ENCODE measurements around the gene ZNF354B. TPM values are rescaled to one million over a fixed set of nuclear protein-coding genes. Genes with fewer than 3 reads are reported as not detected.

ZNF354B gene
- total RNA-seq: 9.6 and 11.1 TPM in 2 replicates

DNA sequence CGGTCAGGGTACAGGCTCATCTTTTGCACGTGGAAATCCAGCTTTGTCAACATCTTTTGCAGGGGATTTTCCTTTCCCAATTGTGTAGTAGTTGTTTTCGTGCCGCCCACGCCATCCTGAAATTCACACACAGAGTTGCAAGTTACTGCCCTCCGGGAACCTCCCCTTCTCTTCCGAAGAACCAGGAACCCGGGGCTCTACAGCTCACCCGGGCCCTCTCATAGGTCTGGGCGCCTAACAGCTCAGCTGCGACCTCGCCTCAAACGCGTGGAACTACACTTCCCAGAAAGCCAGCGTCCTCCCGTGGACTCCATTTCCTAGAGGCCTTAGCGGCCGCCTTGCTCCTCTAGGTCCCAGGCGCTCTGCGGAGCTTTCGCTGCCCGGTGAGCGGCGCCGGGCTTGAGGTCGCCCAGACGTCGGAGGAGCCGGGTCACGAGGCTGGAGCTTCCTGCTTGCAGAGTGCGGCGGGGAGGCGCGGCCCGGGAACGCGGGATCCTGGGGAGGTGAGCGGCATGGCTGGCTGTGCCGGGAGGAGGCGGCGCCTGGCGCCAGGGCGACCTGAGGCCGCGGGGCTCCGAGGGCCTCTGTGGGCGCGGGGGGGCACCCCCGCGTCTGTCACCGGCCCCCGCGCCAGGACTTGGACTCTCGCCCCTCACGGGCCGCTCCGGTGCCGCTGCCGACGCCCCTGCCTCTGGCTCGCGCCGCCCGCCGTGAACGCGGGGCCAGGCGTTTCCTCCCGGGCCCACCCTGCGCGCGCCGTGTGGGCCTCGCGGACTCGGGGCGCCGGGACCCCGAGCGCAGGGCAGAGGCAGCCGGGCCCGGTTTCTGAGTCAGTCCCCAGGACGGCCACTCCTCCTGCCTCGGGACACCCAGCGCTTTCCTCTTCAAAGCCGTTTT is at the start of gene ZNF354B:
ZNF354B (plus strand) TSS at position 329 of the 897 bp plus-strand sequence. CDS start 1,095 bp downstream, outside the sequence.

DNA sequence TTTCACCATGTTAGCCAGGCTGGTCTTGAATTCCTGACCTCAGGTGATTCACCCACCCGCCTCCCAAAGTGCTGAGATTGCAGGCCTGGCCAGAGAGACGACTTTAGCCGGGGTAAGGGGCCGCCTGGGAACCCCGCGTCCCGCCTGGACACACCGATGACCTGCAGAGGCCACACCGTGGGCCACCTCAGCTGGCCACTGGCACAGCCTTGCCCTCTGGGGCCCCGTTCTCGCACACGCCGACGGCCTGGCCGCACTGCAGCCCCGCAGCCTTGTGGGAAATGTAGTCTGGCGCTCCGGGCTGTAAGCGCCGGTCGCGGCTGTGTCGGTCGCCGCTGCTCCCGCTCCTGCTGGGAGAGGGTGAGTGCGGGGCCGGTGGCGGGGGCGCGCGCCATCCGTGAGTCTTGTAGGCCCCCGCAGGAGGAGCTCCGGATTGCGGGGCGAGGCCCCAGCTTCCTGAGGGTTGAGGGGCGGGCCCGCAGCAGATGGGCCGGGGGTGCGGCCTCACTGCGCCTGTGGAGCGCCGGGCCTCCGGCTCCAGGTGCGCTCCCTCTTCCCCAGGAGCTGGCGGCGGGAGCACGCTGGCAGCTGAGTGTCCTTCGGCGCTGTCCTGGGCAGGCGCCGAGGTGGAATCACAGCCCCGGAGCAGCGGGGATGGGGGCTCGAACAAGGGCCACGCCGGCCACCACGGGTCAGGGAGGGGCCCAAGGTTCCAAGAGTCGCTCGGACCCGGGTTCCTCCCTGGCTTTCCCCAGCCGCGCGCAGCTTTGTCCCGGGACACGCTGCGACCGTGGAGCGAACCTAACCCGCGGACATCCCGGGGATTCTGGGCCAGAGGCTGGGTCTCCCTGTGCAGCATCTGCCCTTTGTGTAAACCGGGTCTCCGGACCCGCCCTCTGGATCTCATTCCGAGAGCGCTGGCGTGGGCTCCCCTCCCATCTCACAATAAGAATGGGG is 36.1 kb downstream of the ZNF354B start, which contains the start of gene ZFP2:
ZFP2 (plus strand) TSS at position 299 of the 957 bp plus-strand sequence. CDS start 35,401 bp downstream, outside the sequence.

Small RNAs within 50 kb of the gene (small RNA-seq; reads per million reads assigned to genes)
- not detected for gene AC126915.2
- gene AC126915.3: not detected

Other genes starting within 250 kb of the ZNF354B start
- gene CLK4, start 232.9 kb upstream of the ZNF354B start, total RNA-seq: 36.0 and 47.5 TPM in 2 replicates
- 7.3 and 12.7 TPM in 2 replicates for gene ZNF354A, start 129.3 kb upstream of the ZNF354B start, total RNA-seq
- 0.20 and 0.37 TPM in 2 replicates for gene ZFP2, start 36.0 kb downstream of the ZNF354B start, total RNA-seq
- 0.78 and 1.8 TPM in 2 replicates for gene ZNF454, start 81.2 kb downstream of the ZNF354B start, total RNA-seq
- not detected in 2 replicates for gene GRM6, start 135.4 kb downstream of the ZNF354B start, total RNA-seq
- 2.9 and 3.9 TPM in 2 replicates for gene ZNF879, start 163.9 kb downstream of the ZNF354B start, total RNA-seq
- 6.2 and 6.6 TPM in 2 replicates for gene ZNF354C, start 200.4 kb downstream of the ZNF354B start, total RNA-seq

Data from subcutaneous preadipocyte (primary cell).